ENCODE results near the gene DYNLT4. TPM values are rescaled to one million over a fixed set of nuclear protein-coding genes. Genes with fewer than 3 reads are reported as not detected.
A peak's percentile ranks its signal among the peaks of the same experiment; 100 is the strongest.
"Not testable (repeated sequence)": the region's sequence is repeated elsewhere in the genome, so short reads cannot be mapped to it uniquely, and the experiment has no call there.

Gene DYNLT4
- total RNA-seq, 1 experiment from 2014 or later, result not detected

- Mint-ChIP-seq H3K27me3 (ENCODE audit: insufficient read depth, unreplicated experiment) (no peaks in the 10 kb centered on the region), H3K27ac (ENCODE audit: unreplicated experiment) (peak overlapping the region; percentile 9), H3K9me3 (ENCODE audit: unreplicated experiment) (no peaks in the 10 kb centered on the region), H3K4me3 (ENCODE audit: unreplicated experiment) (no peak overlapping the region), H3K4me1 (ENCODE audit: low read depth, unreplicated experiment) (peaks cover 27% of the 10 kb centered on the region), H3K36me3 (ENCODE audit: insufficient read depth, unreplicated experiment) (peaks cover 12% of the 10 kb centered on the region)
- H3K27me3 ChIP-seq (replicated peaks; ENCODE audit: control insufficient read depth, insufficient read depth, low read length), result no peaks in the 10 kb centered on the region
- CTCF ChIA-PET, result no interaction called here
- no peak overlapping the region for H3K4me3 ChIP-seq (ENCODE audit: low read depth, low read length)
- H3K36me3 ChIP-seq (ENCODE audit: control insufficient read depth, insufficient read depth, low read length), result no peaks in the 10 kb centered on the region
- intact Hi-C loops (cut with micrococcal nuclease; ENCODE audit: unreplicated experiment), result no loop called here
- no peak for TF ChIP-seq CTCF (IDR thresholded peaks at IDR 0.05; ENCODE audit: insufficient read depth in 1 of 2, low read depth in 1 of 2, low read length in 1 of 2, severe bottlenecking in 1 of 2, unreplicated experiment in 1 of 2)
- no peaks in the 10 kb centered on the region for H3K9me3 ChIP-seq
- POLR2A ChIA-PET, result no interaction called here
- DNase-seq, result no peak
- H3K4me1 ChIP-seq, result peaks cover 50% of the 10 kb centered on the region
- BruUV-seq (replicated peaks), result no TSS peak
These were observed 4.1 kb upstream of the DYNLT4 start for GRCh38 chr1:44811234-44811633.

- intact Hi-C loops (cut with micrococcal nuclease; ENCODE audit: unreplicated experiment); H3K9me3 Mint-ChIP-seq (ENCODE audit: unreplicated experiment); H3K27me3 Mint-ChIP-seq (ENCODE audit: insufficient read depth, unreplicated experiment); H3K4me3 ChIP-seq (ENCODE audit: low read depth, low read length); H3K9me3 ChIP-seq; H3K4me3 Mint-ChIP-seq (ENCODE audit: unreplicated experiment); BruUV-seq (replicated peaks); POLR2A ChIA-PET; CTCF ChIA-PET; H3K27me3 ChIP-seq (replicated peaks; ENCODE audit: control insufficient read depth, insufficient read depth, low read length); DNase-seq; H3K36me3 ChIP-seq (ENCODE audit: control insufficient read depth, insufficient read depth, low read length): not testable (repeated sequence)
- H3K4me1 ChIP-seq, result peaks cover 54% of the 10 kb centered on the region
- peak overlapping the region; percentile 9 for H3K27ac Mint-ChIP-seq (ENCODE audit: unreplicated experiment)
- peaks cover 27% of the 10 kb centered on the region for H3K4me1 Mint-ChIP-seq (ENCODE audit: low read depth, unreplicated experiment)
- H3K36me3 Mint-ChIP-seq (ENCODE audit: insufficient read depth, unreplicated experiment), result peaks cover 12% of the 10 kb centered on the region
These were observed 3.6 kb upstream of the DYNLT4 start for GRCh38 chr1:44810762-44811105.

- no peaks in the 10 kb centered on the region for H3K9me3 Mint-ChIP-seq (ENCODE audit: unreplicated experiment)
- intact Hi-C loops (cut with micrococcal nuclease; ENCODE audit: unreplicated experiment), result no loop called here
- Histone ChIP-seq H3K4me3 (ENCODE audit: low read depth, low read length) (no peak overlapping the region), H3K9me3 (no peaks in the 10 kb centered on the region), H3K4me1 (peaks cover 52% of the 10 kb centered on the region), H3K27me3 (replicated peaks; ENCODE audit: control insufficient read depth, insufficient read depth, low read length) (no peaks in the 10 kb centered on the region), H3K36me3 (ENCODE audit: control insufficient read depth, insufficient read depth, low read length) (no peaks in the 10 kb centered on the region)
- DNase-seq, result no peak
- CTCF ChIA-PET, result interaction anchor here (1.6 kb wide), 1 partner anchor 9 kb away, joined by 6 read pairs; no protein-coding TSS in a partner anchor
- H3K4me1 Mint-ChIP-seq (ENCODE audit: low read depth, unreplicated experiment), result peaks cover 24% of the 10 kb centered on the region
- peak overlapping the region; percentile 9 for H3K27ac Mint-ChIP-seq (ENCODE audit: unreplicated experiment)
- H3K4me3 Mint-ChIP-seq (ENCODE audit: unreplicated experiment), result no peak overlapping the region
- peaks cover 13% of the 10 kb centered on the region for H3K36me3 Mint-ChIP-seq (ENCODE audit: insufficient read depth, unreplicated experiment)
- no peak for TF ChIP-seq CTCF (IDR thresholded peaks at IDR 0.05; ENCODE audit: insufficient read depth in 1 of 2, low read depth in 1 of 2, low read length in 1 of 2, severe bottlenecking in 1 of 2, unreplicated experiment in 1 of 2)
- no peaks in the 10 kb centered on the region for H3K27me3 Mint-ChIP-seq (ENCODE audit: insufficient read depth, unreplicated experiment)
- no TSS peak for BruUV-seq (replicated peaks)
- POLR2A ChIA-PET, result interaction anchor here (2.3 kb wide), 1 partner anchor 10 kb away, joined by 25 read pairs; the partner anchor contains the start of gene PLK3
These were observed 3.1 kb upstream of the DYNLT4 start for GRCh38 chr1:44810101-44810761.

All from Caco-2 (cell line).